ENCODE results near the gene SSC5D.
A peak's percentile ranks its signal among the peaks of the same experiment; 100 is the strongest.

SSC5D gene

GRCh38 chr19:55473225-55474012 is 14.8 kb upstream of the SSC5D start:
- no peak for DNase-seq (ENCODE audit: low read depth in 2 of 2)

GRCh38 chr19:55474269-55475265 is 13.7 kb upstream of the SSC5D start:
- DNase-seq (ENCODE audit: low read depth in 2 of 2), result no peak

GRCh38 chr19:55476100-55476775 is 12.0 kb upstream of the SSC5D start, which contains the start of gene ZNF628:
Gene ZNF628 (plus strand): TSS chr19:55476617. CDS start chr19:55479911, 3,294 bp downstream.
- DNase-seq (ENCODE audit: low read depth in 2 of 2), result peak; percentile 95 to 96

- DNase-seq (ENCODE audit: low read depth in 2 of 2), result no peak
Measured at GRCh38 chr19:55477905-55478304, 10.3 kb upstream of the SSC5D start.

- no peak for DNase-seq (ENCODE audit: low read depth in 2 of 2)
Measured at GRCh38 chr19:55478364-55478763, 9.9 kb upstream of the SSC5D start.

- no peak for DNase-seq (ENCODE audit: low read depth in 2 of 2)
Measured at GRCh38 chr19:55479045-55479444, 9.2 kb upstream of the SSC5D start.

- no peak for DNase-seq (ENCODE audit: low read depth in 2 of 2)
Measured at GRCh38 chr19:55479451-55480230, 8.6 kb upstream of the SSC5D start.

GRCh38 chr19:55481148-55481793 is 7.0 kb upstream of the SSC5D start:
- no peak for DNase-seq (ENCODE audit: low read depth in 2 of 2)

- DNase-seq (ENCODE audit: low read depth in 2 of 2), result no peak
Measured at GRCh38 chr19:55481794-55482155, 6.5 kb upstream of the SSC5D start.

- no peak for DNase-seq (ENCODE audit: low read depth in 2 of 2)
Measured at GRCh38 chr19:55482156-55482961, 5.9 kb upstream of the SSC5D start.

- no peak for DNase-seq (ENCODE audit: low read depth in 2 of 2)
Measured at GRCh38 chr19:55482967-55483705, 5.1 kb upstream of the SSC5D start.

- DNase-seq (ENCODE audit: low read depth in 2 of 2), result no peak
Measured at GRCh38 chr19:55483706-55484592, 4.3 kb upstream of the SSC5D start.

- peak in 1 of 2 donors; percentile 46 for DNase-seq (ENCODE audit: low read depth in 2 of 2)
Measured at GRCh38 chr19:55484593-55485438, 3.4 kb upstream of the SSC5D start, which contains the start of gene NAT14. Gene NAT14 (plus strand): TSS chr19:55485188. CDS start chr19:55485709, 521 bp downstream.

- no peak for DNase-seq (ENCODE audit: low read depth in 2 of 2)
Measured at GRCh38 chr19:55485439-55486011, 2.7 kb upstream of the SSC5D start.

- DNase-seq (ENCODE audit: low read depth in 2 of 2), result no peak
Measured at GRCh38 chr19:55486043-55486970, 1.9 kb upstream of the SSC5D start.

Measured in stimulated activated CD8-positive, alpha-beta memory T cell treated with anti-CD3 and anti-CD28 coated beads, Interleukin-15, amount 100 ng/mL, for 4 hours (primary cell).